Muscle of back (tissue), 11 donors: ENCODE data around the gene BCAR1. TPM values are rescaled to one million over a fixed set of nuclear protein-coding genes. Genes with fewer than 3 reads are reported as not detected.
"Not testable (repeated sequence)": the region's sequence is repeated elsewhere in the genome, so short reads cannot be mapped to it uniquely, and the experiment has no call there.

ENCODE experiments used
- DNase-seq, 3 donors: peaks; one replicate each; pipeline versions ENCODE4 v3.0.0 to v3.0.0-alpha.2; 2013
- polyA plus RNA-seq, 10 donors: library from polyadenylated mRNA; unstranded; fragments of 120-200 nt; gene quantifications; one replicate each; pipeline ENCODE4 v1.2.1, GENCODE V29; 2013; ENCODE audit not compliant: insufficient read length in 10 of 10

The BCAR1 gene
- polyA plus RNA-seq, 10 donors, result 37.2 to 55.5 (median 44.1) TPM

DNA sequence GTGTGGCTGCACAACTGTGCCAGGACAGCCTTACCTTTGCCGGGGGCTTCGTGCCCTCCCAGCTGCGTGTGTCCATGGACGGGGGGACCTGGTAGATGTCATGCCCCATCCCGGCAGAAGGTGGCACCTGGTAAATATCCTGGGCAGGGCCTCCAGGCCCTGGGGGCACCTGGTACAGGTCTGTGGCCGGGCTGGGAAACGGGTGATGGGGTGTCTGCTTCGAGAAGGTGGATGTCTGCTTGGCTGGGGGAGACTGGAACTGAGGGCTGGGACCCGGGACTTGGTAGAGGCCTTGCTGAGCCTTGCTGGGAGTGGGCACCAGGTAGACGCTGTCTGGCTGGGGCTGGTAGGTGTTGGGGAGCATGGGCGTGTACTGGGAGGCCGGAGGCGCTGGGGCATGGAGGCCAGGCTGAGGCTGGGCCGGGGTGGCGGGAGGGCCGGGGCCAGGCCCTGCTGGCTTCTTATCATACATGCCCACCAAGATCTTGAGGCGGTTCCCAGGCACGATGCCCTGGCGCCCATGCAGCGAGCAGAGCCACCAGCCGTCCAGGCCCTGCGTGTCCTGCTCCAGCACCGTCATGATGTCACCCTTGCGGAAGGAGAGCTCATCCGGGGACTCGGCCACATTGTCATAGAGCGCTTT is 8.9 kb downstream of the BCAR1 start:
- not testable (repeated sequence) for DNase-seq

DNA sequence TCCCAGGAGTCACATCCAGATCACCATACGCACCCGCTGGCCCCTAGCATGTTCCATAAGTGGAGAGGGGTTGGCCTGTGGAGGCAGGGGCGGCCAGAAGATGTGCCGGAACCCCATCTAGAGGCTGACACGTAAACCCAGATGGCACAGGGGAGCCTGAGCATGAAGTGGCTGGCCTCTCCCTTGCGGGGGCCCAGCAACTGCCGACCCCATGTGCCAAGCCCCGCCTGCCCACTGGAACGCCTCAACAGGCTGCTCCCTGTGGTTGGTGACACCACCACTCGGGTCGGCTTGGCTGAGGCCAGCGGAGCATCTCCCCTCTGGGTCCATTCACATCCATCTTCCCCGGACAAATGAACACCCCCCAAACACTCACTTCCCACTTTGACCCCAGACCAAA is 9.5 kb downstream of the BCAR1 start:
- no peak for DNase-seq

DNA sequence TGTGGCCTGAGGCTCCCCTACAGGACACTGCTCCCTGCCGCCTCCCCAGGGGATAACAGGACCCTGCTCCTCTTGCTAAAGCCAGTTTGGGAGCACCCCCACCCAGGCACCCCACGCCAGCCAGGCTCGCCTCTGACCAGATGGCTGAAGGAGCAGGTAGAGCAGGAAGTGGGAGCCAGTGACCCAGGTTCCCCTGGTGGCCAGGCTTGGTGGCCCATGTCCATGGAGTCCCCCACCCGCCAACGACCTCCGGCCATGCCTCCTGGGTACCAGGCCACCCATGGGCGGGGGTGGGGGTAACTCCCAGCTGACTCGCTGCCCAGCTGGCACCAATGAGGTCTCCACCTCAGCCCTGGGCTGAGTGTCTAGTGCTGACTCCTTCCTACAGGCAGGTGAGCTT is 10.0 kb downstream of the BCAR1 start:
- no peak for DNase-seq

- DNase-seq, result not testable (repeated sequence)
Measured at GRCh38 chr16:75240633-75241032, 10.8 kb downstream of the BCAR1 start.

GRCh38 chr16:75239542-75240122 is 11.8 kb downstream of the BCAR1 start:
- no peak for DNase-seq

GRCh38 chr16:75238853-75239541 is 12.4 kb downstream of the BCAR1 start:
- no peak for DNase-seq

DNA sequence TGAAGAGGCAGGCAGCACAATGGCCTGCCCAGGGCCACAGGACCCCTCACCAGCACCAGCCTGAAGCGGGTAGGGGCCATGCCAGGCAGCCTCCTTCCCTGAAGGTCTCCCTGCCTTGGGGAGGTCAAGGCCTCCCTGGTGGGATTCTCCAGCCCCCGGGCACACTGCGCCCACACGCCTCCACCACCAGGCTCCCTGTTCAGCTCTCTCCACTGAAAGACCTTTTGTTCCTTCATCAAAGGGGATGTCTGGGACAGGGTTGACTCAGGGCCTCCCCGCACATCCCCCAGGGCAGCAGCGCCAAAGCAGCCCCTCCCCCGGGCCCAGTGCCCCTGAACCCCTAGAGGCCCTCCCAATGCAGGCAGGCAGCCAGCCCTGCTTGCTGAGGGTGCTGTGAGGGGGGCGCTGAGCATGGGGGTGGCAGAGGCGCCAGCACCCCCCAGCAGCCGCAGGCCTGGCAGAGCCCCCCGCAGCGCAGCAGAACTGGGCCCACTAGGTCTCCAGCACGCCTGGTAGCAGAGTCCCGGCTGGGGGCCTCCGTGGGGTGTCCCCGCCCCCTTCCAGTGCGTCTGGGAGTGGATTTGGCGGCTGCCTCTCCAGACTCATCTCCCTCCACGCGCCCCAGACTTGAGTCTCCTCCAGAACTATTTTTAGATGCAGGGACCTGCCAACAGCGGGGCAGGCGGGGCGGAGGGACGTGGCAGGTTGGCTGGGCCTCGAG is 13.1 kb downstream of the BCAR1 start:
- peak; percentile 86 to 92 (median 90) for DNase-seq

GRCh38 chr16:75237398-75238131 is 13.9 kb downstream of the BCAR1 start:
- DNase-seq, result no peak

DNA sequence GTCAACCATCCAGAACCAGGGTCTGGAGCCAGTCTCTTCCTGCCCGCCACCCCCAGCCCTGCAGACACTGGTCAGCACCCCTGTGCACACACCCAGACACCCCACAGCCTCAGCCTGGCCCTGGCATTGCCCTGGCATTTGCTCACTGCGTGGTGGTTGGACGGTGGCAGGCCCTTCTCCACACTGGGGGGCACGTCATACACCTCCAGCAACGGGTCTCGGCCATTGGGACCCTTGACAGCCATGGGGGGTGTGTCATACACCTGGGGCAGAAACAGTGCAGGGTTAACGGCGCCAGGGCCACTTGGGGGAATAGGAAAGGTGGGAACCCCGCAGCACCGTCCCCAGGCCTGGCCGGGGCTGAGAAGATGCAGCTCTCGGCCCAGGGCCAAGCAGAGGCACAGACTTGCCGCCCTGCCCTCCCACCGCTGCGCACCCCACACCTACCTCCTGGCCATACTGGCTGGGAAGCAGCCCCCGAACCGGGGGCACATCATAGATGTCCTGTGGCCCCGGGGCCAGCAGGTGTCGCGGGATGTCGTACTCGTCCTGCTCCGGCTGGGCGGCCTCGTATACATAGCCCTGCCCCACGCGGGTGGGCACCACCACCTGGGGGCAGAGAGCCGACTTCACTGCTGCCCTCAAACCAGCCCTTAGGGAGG is 14.6 kb downstream of the BCAR1 start:
- no peak for DNase-seq

GRCh38 chr16:75236232-75236631 is 15.2 kb downstream of the BCAR1 start:
- DNase-seq, result peak in 1 of 3 donors; percentile 15

DNA sequence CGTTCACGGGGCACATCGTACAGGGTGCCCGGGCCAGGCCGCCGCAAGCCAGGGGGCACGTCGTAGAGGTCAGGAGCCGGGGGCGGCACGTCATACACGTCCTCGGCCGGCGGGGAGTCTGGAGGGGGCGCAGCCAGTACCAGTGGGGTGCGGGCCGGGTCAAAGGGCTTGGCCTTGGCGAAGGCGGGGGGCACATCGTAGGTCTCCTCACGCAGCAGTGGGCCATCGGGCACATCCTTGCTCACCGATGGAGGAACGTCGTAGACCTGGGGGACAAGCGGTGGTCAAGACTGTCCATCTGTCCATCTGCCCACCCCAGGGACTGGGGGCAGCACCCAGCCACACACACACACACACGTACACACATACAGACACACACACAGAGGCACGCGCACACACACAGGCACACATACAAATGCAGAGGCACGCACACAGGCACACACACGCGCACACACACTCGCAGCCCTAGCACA is 15.7 kb downstream of the BCAR1 start:
- peak in 1 of 3 donors; percentile 17 for DNase-seq

DNA sequence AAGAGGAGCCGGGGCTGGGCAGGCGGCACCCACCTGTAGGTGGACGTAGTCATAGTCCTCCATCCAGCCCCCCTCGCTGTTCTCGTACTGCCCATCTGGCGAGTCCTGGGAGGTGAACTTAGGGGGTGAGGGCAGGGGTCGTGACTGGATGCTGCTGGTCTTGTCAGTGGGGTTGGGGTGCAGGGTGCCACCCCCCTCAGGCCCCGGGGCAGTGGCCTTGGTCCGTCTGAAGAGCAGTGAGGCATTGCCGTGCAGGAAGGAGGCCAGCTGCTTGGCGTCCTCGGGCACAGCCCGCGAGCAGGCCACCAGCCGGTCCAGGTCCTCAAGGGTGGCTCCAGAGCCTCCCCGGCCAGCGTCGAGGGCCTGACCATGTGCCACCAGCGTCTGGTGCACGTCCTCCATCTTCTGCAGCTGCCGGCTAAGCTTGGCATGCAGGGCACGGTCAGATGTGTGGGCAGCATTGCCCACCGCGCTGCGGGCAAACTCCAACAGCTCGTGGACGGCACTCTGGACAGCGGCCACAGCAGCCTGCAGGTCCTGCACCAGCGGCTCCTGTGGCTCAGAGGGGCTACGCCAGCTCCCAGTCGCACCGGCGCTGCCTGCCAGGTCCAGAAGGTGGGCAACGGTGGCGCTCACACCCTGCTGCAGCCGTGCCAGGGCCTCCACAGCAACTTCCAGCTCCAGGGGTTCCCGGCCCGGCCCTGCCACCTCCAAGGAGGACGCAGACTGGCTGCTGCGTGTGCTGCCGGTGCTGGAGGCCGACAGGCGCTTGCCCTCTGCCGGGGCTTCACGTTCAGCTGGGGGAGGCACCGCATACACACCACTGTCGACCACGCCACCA is 16.3 kb downstream of the BCAR1 start:
- peak in 1 of 3 donors; percentile 18 for DNase-seq

GRCh38 chr16:75233611-75233938 is 17.8 kb downstream of the BCAR1 start:
- DNase-seq, result no peak

- no peak for DNase-seq
Measured at GRCh38 chr16:75231570-75231969, 19.9 kb downstream of the BCAR1 start.

DNA sequence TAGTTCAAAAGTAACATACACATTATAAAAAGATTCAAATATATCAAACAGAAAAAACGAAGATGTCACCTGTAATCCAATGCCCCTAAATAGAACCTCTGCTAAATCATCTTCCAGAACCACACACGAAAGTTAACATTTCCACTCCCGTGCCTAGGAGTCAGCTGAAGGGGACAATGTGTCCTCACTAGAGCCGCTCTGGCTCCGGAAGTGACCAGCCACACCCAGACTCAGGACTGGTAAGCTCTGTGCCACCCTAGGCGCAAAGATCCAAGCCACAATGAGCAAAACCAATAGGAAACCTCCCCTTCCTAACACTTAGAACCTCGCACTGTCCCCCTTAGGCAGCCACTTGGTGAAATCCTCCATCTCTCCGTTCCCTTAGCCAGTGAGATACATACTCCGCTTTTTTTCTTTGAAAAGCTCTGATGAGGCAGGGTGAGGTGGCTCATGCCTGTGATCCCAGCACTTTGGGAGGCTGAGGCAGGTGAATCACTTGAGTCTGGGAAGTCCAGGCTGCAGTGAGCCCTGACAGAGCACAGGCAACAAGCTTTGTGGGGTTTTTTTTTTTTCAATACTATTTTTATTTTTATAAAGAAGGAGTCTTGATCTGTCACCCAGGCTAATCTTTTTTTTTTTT is 20.8 kb downstream of the BCAR1 start:
- DNase-seq, result no peak

DNA sequence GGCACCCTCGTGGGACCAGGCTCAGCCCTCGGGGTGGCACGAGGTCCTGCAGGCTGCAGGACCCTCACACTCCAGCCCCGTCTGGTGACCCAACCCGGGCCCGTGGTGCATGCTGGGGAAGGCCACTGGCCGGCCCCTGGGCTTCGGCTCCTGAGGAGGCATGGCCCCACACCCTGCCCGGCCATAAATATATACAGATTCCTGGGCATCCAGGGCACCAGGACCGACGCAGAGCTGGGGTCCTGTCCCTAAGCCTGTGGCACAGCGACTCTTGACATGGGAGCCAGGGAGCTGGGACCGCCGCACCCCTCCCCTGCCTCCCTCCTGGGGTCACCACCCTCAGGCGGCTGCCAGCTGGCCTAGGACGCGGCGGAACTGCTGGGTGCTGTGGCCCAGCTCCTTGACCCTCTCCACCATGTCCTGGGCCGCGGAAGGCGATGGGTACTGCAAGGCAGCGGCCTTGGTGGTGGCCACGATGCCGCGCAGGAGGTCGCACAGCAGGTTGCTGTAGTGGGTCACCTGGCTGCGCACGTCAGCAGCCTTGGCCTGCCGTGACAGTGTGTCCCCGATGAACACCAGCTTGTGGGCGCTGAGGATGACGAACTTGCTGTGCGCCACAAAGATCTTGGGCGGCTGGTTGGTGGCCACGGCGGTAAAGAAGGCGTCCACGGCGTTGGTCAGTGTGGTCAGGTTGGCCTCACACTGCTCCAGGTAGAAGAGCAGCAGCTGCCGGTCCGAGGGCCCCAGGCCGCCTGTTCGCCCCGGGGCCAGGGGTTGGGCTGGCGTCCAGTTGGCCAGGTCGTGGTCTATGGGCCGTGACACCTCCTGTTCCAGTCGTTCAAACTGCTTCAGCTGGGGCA is 22.0 kb downstream of the BCAR1 start:
- no peak for DNase-seq

DNA sequence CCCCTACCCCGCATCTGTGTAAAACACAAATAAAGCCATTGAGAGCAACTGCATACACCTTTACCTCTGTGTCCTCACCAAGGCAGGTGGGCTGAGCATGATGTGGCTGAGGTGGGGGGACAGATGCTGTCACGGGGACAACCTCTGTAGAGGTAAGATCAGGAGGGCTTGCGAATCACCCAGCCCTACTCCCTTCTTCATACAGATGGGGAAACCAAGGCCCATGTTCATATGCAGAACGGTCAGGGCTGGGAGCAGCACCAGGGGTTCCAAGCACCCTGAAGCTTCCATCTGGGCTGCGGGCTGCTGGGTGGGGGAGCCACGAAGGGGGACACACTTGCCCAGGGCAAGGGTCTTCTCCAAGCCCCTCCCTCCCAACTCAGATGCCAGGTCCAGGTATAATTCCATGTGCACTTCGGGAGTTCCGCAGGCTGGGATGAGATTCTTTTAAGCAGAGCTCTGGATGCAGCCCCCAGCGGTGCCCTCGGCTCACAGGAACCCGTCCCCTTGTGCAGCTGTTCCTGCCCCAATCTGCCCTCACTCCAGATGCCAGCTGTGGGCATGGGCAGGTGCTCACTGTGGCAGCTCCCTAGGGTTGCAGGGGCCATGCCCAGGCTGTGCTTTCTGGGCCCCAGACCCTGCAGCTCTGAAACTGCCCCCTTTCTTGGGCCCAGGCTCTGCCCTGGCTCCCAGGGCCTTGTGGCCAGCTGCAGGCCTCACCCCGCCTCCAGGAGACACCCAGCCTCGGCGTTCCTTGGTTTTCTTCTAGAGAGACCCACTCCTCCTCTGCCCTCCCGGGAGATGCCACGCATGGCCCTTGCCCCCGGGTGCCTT is 23.1 kb downstream of the BCAR1 start:
- no peak for DNase-seq
